Activated naive CD4-positive, alpha-beta T cell treated with anti-CD3 and anti-CD28 coated beads, Interleukin-2, amount 50 U/mL, for 24 hours (primary cell): ENCODE measurements around the gene VWA2.

Source experiments
- H3K27ac Mint-ChIP-seq: one replicate; pipeline ENCODE4 v1.8.0; 2021; ENCODE audit warnings: mild to moderate bottlenecking, mixed read lengths
- H3K27me3 Mint-ChIP-seq: one replicate; pipeline ENCODE4 v1.8.0; 2021; ENCODE audit warnings: mixed read lengths
- H3K36me3 Mint-ChIP-seq: one replicate; pipeline ENCODE4 v1.8.0; 2021; ENCODE audit warnings: mixed read lengths
- H3K4me1 Mint-ChIP-seq: one replicate; pipeline ENCODE4 v1.8.0; 2021; ENCODE audit warnings: mixed read lengths
- H3K4me3 Mint-ChIP-seq: one replicate; pipeline ENCODE4 v1.8.0; 2021; ENCODE audit warnings: mild to moderate bottlenecking, mixed read lengths
- H3K9me3 Mint-ChIP-seq: one replicate; pipeline ENCODE4 v1.8.0; 2021; ENCODE audit warnings: mixed read lengths

The VWA2 gene

DNA sequence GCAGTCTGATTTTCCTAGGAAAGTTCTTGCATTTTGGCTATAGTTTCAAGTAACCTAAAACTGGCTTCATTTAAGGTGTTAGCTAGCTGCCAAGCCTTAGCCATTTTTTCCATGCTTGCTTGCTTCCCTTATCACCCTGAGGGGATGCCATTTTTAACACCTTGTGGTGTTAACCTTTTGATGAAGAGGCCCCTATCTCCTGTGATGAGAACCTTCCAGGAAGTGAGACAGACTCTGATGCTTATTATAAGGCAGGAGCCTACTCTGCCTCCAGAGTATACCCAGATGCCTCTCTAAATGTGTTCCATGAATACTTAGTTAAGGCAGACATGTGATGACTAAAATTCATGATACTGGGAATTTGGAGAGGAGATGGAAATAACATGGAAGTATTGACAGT lies 4.9 kb upstream of the VWA2 start:
- peaks cover 30% of the 10 kb centered on the region for H3K27me3 Mint-ChIP-seq
- no peaks in the 10 kb centered on the region for H3K4me1 Mint-ChIP-seq
- H3K9me3 Mint-ChIP-seq: no peaks in the 10 kb centered on the region
- H3K4me3 Mint-ChIP-seq: no peak overlapping the region
- H3K27ac Mint-ChIP-seq: no peak overlapping the region
- no peaks in the 10 kb centered on the region for H3K36me3 Mint-ChIP-seq

DNA sequence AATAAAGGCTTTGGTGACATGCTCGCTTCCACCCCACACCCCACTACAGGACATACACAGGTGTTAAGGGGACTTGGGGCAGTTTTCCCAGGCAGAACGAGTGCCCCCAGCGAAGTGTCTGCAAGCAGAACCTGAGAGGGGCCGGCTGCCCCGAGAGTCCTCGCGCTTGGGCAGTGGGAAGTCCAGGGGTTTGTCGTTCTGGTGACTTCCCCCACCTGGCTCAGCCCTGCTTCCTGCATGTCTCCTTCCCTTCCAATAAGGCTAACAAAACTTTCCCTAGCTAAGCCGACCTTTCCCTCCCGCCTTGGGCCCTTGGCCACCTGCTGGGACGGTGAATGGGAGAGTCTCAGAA lies 916 bp downstream of the VWA2 start:
- Mint-ChIP-seq H3K27me3 (peaks cover 35% of the 10 kb centered on the region), H3K4me1 (no peaks in the 10 kb centered on the region), H3K27ac (no peak overlapping the region), H3K9me3 (no peaks in the 10 kb centered on the region), H3K36me3 (no peaks in the 10 kb centered on the region), H3K4me3 (peak overlapping the region; percentile 30)

DNA sequence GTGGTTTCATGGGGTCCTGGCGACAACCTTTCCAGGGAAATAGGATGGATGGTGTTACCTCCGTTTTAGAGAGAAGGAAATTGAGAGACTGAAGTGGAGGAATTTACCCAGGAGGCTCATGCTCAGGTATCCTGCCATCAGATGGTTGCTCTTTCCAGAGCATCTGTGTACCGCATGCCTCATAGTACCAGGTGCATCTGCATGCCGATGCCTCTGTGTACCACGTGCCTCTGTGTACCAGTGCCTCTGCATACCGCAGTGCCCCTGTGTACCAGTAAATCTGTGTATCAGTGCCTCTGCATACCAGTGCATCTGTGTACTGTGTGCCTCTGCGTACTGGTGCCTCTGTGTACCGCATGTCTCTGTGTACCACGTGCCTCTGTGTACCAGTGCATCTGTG lies 3.2 kb downstream of the VWA2 start:
- peaks cover 31% of the 10 kb centered on the region for H3K27me3 Mint-ChIP-seq
- no peaks in the 10 kb centered on the region for H3K9me3 Mint-ChIP-seq
- H3K4me1 Mint-ChIP-seq: no peaks in the 10 kb centered on the region
- no peak overlapping the region for H3K4me3 Mint-ChIP-seq
- H3K27ac Mint-ChIP-seq: no peak overlapping the region
- no peaks in the 10 kb centered on the region for H3K36me3 Mint-ChIP-seq

DNA sequence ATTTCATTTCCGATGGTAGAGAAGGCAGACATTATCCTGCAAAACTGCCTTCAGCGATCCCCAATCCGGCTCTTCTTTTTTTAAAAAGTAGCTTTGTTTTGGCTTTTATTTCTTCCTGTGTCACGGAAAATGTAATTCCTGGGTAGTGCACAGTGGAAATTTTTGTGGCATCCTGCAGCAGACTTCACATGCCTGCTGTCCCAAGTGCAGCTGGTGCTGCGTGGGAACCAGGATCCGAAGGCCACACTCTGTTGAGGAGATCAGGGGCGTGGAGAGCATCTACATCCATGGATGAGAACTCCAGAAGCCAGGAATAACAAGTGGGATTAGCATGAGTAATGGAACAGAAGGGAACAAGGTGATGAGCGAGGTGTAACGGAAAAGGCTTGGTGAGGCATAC lies 4.6 kb downstream of the VWA2 start:
- H3K27ac Mint-ChIP-seq: no peak overlapping the region
- H3K27me3 Mint-ChIP-seq: peaks cover 26% of the 10 kb centered on the region
- no peaks in the 10 kb centered on the region for H3K4me1 Mint-ChIP-seq
- H3K9me3 Mint-ChIP-seq: no peaks in the 10 kb centered on the region
- H3K36me3 Mint-ChIP-seq: no peaks in the 10 kb centered on the region
- no peak overlapping the region for H3K4me3 Mint-ChIP-seq

DNA sequence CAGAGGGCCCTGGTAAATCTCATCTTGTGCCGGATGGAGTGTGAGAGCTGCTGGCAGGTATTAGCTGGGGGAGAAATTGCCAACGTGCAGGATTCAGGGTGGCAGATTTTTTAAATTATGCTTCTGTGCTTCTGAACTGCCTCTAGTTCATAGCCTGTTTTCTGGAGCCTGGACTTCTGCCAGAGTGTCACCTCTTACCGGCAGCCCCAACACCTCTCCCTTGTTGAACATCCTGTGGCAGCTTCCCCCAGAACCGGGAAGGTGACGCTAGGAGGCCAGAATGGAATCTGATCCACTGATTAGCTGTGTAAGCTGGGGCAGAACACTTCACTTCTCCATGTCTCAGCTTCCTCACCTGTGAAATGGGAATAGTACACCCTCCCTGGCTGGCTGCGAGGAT lies 5.1 kb downstream of the VWA2 start:
- Mint-ChIP-seq H3K27ac (no peak overlapping the region), H3K4me3 (no peak overlapping the region), H3K36me3 (no peaks in the 10 kb centered on the region), H3K27me3 (peaks cover 22% of the 10 kb centered on the region), H3K4me1 (no peaks in the 10 kb centered on the region), H3K9me3 (no peaks in the 10 kb centered on the region)

DNA sequence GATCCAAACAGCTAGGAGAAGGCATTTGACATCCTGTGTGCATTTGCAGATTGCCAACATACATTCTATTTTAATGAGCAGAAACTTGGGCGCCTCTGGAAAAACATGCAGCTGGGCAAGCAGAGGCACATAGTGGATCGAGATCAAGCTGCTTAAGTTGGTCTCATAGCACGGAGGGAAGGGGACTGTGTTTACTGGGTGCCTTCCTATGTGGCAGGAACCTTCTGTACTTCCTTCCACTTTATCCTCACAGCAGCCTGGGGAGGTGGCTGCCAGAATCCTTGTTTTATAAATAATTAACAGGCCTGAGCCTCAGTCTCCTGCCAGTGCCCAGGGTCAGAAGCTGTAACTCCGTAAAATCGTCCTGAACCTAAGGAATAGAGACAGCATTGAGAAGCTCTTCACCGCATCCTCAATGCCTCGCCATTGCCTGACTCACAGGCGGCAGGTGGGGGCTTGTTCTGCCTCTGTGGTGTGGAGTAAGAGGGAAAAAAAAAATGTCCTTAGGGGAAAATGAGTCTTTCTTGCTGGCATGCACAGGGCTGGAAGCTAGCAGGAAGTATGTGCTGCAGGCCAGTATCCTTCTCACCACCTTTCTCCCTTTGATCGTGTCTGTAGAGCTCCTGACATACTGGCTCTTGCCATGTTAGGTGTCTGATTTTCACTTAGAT lies 6.2 kb downstream of the VWA2 start:
- Mint-ChIP-seq H3K27me3 (peaks cover 20% of the 10 kb centered on the region), H3K4me3 (no peak overlapping the region), H3K27ac (no peak overlapping the region), H3K9me3 (no peaks in the 10 kb centered on the region), H3K36me3 (no peaks in the 10 kb centered on the region), H3K4me1 (no peaks in the 10 kb centered on the region)

DNA sequence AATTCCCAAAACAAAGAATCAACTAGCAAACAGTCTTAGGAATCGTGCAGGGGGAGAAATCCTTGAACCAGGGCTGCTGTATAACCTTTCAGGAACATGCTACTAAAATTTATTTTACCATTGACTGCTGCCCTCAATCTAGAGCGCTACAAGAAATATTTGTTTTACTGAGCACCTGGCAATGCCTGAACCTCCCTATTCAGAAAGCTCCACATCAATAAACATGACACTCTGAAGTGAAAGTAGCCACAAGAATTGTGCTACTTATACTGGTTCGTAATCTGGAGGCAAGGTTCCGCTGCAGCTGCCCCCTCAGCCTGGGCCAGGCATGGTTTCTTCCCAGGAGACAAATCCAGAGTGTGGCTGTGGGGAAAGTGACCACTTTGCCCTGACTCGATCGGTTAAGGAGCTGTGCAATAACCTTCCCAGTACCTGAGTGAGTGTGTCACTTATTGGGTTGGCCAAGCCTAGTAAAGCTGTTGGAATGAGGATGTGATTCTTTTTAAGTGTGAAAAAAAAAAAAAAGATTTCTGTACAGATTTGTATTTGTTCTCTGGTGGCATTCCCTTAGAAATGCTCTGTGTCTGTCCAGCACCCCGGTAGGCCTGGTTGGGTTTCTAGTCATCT lies 7.7 kb downstream of the VWA2 start:
- no peak overlapping the region for H3K27ac Mint-ChIP-seq

DNA sequence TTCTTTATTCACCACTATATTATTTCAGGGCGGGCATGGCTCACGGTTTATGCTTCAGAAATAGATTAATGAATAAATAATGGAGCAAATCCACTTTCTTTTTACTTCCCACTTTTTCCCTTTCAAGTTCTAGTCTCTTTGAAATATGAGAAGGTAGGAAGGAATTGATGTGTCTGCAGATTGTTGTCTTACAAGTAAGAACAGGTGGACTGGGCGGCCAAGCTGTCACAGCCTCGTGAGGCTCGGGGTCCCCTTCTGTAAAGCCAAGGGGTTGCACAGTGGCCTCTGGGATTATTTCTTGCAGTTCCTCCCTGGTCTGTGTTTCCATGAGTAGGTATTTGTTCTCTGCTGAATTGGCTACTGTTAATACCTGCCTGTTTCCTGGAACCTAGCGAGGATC lies 11.2 kb downstream of the VWA2 start:
- H3K27ac Mint-ChIP-seq: no peak overlapping the region
- no peaks in the 10 kb centered on the region for H3K4me1 Mint-ChIP-seq
- no peak overlapping the region for H3K4me3 Mint-ChIP-seq
- H3K9me3 Mint-ChIP-seq: no peaks in the 10 kb centered on the region
- H3K27me3 Mint-ChIP-seq: peaks cover 7% of the 10 kb centered on the region
- no peaks in the 10 kb centered on the region for H3K36me3 Mint-ChIP-seq

More for the DNA sequence above, 7.7 kb downstream of the VWA2 start:
- no peaks in the 10 kb centered on the region for H3K4me1 Mint-ChIP-seq
- H3K36me3 Mint-ChIP-seq: no peaks in the 10 kb centered on the region
- H3K27me3 Mint-ChIP-seq: peaks cover 11% of the 10 kb centered on the region
- no peaks in the 10 kb centered on the region for H3K9me3 Mint-ChIP-seq
- H3K4me3 Mint-ChIP-seq: no peak overlapping the region

DNA sequence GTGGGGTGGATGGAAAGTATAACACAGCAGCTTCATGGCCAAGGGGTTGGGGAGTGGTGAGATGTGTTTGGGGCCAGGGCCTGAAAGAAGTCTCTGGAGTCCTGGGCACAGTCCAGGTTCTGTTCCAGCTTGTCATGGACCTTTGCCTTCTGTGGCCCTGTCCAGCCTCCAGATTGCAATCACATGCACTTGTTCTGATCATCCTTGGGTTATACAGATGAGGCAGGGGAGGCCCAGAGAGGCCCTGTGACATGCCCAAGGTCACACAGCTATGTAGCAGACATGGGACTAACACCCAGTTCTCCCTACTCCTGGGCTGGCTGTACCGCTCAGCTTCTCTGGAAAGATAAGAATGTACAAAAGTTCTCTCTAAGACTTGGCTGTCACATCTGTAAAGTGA lies 11.7 kb downstream of the VWA2 start:
- Mint-ChIP-seq H3K36me3 (no peaks in the 10 kb centered on the region), H3K27ac (no peak overlapping the region), H3K4me1 (no peaks in the 10 kb centered on the region), H3K4me3 (no peak overlapping the region), H3K27me3 (peaks cover 4% of the 10 kb centered on the region), H3K9me3 (no peaks in the 10 kb centered on the region)

DNA sequence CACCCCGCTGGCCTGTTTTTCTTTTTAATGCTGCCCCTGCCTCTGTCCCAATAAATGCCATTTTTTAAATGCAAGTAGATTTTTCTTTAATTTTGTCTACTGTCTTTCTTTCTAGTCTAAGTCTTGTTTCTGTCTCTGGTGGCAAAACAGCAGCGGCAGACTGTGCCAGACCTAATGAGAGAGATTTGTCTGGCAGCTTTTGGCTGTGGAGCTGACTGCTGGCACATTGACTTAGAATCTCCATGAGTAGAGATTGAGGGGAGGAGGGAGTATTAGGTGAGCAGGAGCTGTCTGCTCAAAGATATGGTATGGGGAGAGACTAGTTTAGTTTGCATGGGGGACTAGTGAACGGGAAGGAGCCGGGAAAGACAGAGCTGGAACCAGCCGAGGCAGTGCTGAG lies 13.0 kb downstream of the VWA2 start:
- Mint-ChIP-seq H3K9me3 (no peaks in the 10 kb centered on the region), H3K27me3 (peaks cover 4% of the 10 kb centered on the region), H3K27ac (peak overlapping the region; percentile 15), H3K4me1 (no peaks in the 10 kb centered on the region), H3K4me3 (no peak overlapping the region), H3K36me3 (no peaks in the 10 kb centered on the region)

DNA sequence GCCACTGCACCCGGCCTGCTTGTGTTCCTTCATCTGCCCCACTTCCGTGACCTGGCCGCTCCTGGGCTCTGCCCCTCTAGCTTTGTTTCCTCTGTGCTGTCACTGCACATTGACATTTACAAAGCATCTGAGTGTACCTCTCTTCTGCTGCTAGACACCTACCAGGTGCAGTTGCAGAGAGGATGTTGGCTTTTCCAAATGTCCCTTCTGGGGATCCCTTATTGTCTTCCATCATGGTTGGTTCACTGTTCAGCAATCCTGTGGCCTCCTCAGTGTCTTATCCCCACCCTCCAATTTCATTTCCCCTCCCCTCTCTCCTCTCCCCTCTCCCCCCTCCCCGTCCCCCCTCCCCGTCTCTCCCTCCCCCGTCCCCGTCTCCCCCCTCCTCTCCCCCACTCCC lies 13.8 kb downstream of the VWA2 start:
- Mint-ChIP-seq H3K27me3 (peaks cover 4% of the 10 kb centered on the region), H3K4me3 (no peak overlapping the region), H3K4me1 (no peaks in the 10 kb centered on the region), H3K27ac (no peak overlapping the region), H3K9me3 (no peaks in the 10 kb centered on the region), H3K36me3 (no peaks in the 10 kb centered on the region)

DNA sequence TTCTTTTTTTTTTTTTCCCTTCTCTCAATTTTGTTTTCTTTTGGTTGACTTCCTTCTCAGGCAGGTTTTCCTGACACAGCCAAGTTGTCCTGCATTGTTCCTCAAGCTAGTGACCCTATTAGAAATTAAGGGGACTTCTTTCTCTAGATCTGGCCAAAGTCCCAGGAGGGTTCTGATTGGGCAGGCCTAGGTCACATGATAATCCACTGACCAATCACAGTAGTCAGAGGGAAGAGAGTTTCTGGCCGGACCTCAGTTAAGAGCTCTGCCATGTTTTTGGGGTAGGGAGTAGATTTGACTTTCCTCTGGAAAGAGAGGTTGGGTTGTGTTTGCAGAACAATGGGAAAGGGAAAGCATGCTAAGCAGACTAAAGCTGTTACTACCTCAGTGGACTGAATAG lies 16.2 kb downstream of the VWA2 start:
- H3K36me3 Mint-ChIP-seq: no peaks in the 10 kb centered on the region
- H3K4me1 Mint-ChIP-seq: peaks cover 10% of the 10 kb centered on the region
- H3K27me3 Mint-ChIP-seq: peaks cover 4% of the 10 kb centered on the region
- no peaks in the 10 kb centered on the region for H3K9me3 Mint-ChIP-seq
- no peak overlapping the region for H3K27ac Mint-ChIP-seq
- H3K4me3 Mint-ChIP-seq: no peak overlapping the region

DNA sequence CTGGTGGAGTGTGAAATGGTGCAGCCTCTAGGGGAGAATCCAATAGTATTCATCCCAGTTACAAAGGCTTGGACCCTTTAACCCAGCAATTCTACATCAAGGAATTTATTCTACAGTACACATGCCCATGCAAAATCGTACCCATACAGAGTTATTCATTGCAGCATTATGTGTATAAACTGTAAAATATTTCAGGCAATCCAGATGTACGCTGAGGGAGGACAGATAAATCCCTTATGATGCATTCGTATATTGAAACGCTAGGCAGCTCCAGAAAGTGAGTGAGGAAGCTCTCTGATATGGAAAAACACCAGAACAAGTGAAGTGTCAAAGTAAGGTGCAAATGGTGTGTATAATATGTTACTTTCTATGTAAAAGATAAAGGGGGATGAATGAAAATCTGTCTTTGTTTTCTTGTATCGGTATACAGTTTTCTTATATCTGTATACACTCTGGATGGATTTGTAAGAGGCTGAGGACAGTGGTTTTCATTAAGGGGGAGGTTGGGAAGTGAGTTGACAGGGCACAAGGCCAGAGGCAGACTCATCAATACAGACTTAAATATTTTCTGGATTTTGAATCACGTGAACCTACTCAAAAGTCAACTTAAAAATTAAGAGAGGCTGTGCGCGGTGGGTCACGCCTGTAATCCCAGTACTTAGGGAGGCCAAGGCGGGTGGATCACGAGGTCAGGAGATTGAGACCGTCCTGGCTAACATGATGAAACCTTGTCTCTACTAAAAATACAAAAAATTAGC lies 17.1 kb downstream of the VWA2 start:
- peaks cover 4% of the 10 kb centered on the region for H3K27me3 Mint-ChIP-seq
- H3K4me1 Mint-ChIP-seq: peaks cover 10% of the 10 kb centered on the region
- no peak overlapping the region for H3K27ac Mint-ChIP-seq
- H3K9me3 Mint-ChIP-seq: no peaks in the 10 kb centered on the region
- no peak overlapping the region for H3K4me3 Mint-ChIP-seq
- no peaks in the 10 kb centered on the region for H3K36me3 Mint-ChIP-seq

DNA sequence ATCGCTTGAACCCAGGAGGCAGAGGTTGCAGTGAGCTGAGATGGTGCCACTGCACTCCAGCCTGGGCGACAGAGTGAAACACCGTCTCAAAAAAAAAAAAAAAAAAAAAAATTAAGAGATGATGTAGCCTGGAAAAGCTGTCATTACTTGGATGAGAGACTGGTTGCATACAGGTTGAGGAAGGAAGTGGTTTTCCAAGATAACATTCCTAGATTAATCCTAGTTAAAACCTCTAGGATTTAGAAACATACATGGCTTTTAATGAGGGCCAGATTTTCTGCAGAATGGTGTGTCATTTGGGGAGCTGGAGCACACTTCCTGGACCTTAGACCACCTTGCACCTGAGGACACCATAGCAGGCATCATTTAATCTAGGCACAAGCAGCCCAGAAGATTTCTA lies 17.8 kb downstream of the VWA2 start:
- H3K9me3 Mint-ChIP-seq: no peaks in the 10 kb centered on the region
- H3K4me1 Mint-ChIP-seq: peaks cover 10% of the 10 kb centered on the region
- no peaks in the 10 kb centered on the region for H3K36me3 Mint-ChIP-seq
- H3K27ac Mint-ChIP-seq: no peak overlapping the region
- H3K4me3 Mint-ChIP-seq: no peak overlapping the region
- peaks cover 4% of the 10 kb centered on the region for H3K27me3 Mint-ChIP-seq

DNA sequence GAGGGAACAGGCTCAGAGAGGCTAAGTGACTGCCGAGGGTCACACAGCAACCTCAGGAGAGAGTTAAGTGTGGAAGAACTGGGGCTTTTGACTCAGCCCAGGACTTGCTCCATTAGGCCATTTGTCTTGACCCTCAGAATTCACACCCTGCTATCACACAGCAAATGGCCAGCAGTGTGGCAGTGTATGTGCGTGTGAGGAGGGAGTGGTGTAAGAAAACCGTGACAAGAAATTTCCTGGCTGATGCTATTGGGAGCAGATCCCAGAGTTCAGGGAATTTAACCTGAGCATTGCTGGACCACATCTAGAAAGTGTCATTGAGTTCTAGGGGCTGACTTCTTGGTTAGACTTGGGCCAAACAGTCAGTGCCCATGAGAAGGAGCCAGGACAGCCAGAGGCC lies 18.4 kb downstream of the VWA2 start:
- Mint-ChIP-seq H3K27me3 (peaks cover 2% of the 10 kb centered on the region), H3K36me3 (no peaks in the 10 kb centered on the region), H3K4me1 (peaks cover 10% of the 10 kb centered on the region), H3K4me3 (no peak overlapping the region), H3K27ac (no peak overlapping the region), H3K9me3 (no peaks in the 10 kb centered on the region)

DNA sequence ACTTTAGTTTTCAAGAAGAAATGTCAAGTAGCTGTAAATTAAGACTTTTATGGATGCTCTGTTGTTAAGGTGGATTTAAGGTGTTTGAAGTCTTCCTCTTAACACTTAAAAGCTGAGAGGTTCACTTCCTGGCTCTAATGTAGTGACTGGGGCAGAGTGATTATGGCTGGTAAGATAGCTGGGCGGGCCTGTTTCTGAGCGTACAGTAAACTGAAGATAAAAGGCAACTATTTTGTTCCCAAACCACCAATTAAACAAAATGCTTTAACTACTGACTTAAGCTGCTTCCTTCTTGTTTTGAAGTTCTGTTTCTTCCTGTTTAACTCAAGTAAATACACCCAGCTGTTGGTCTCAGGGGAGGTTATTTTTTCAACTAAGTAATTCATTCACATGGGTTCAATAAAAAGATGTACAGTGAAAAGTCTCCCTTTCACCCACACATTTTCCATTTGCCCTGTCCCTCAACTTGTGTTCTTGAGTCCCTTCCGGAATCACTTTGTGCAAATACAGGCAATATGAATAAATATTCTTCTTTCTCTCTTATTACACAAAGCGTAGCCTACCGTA lies 19.3 kb downstream of the VWA2 start:
- no peaks in the 10 kb centered on the region for H3K36me3 Mint-ChIP-seq
- H3K27me3 Mint-ChIP-seq: peaks cover 2% of the 10 kb centered on the region
- H3K27ac Mint-ChIP-seq: no peak overlapping the region
- H3K4me3 Mint-ChIP-seq: no peak overlapping the region
- no peaks in the 10 kb centered on the region for H3K9me3 Mint-ChIP-seq
- peaks cover 10% of the 10 kb centered on the region for H3K4me1 Mint-ChIP-seq
